ENCODE measurements around the gene MYCBP2.

- TF ChIP-seq EZH2phosphoT487 (IDR thresholded peaks at IDR 0.05; ENCODE audit: borderline replicate concordance, low read length) (no peak), CTCF (conservative IDR thresholded peaks at IDR 0.05; ENCODE audit: low read depth, low read length) (no peak)
These were observed 232.1 kb downstream of the MYCBP2 start for GRCh38 chr13:77094773-77095172.
